NCI-H446 treated with DMSO at 0.1 percent for 48 hours (cell line): Measurements from ENCODE around the gene SLC12A9.
"Not testable (repeated sequence)": the region's sequence is repeated elsewhere in the genome, so short reads cannot be mapped to it uniquely, and the experiment has no call there.

Experiments used
- DNase-seq: peaks from one replicate; lab custom pipeline; 2025; lab: John Stamatoyannopoulos, UW

Gene SLC12A9

DNA sequence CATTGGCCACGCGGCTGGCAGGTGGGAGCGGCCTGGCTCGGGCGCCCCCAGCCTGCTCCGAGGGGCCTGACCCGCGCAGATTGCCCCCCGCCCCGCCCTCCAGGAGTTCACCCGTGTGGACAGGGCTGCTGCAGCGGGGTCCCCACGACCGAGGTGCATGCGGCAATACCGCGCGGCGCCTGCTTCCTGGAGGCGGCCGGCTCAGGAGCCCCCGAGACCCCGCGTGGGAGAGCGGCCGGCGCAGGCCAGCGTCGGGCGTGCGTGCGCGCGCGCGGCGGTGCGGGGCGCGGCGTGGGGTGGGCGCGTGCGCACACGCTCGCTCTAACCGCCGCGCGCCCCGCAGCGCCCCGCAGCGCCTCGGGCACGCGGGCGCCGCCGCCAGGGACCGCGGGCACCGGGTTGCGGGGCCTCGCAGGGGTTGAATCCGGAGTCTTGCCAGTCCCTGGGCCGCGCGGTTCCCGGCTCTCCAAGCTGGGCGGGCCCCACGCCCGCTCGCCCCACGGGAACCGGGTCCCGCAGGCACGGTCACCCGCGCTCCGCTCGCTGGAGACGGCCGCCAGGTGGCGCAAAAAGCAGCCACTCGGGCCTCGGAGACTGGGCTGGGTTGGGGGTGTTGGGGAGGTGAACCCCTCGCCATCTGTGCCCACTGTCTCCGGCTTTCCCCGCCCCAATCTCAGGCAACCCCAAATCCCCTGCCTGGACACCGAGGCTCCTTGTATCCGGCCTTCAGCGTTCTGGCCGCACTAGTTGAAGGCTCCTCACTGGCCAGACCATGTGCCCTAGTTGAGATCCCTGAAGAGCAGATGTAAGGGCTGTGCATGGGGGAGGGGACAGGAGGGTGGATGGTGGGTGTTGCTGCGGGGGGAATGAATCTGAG, 44.5 kb downstream of the SLC12A9 start:
- no peak for DNase-seq

DNA sequence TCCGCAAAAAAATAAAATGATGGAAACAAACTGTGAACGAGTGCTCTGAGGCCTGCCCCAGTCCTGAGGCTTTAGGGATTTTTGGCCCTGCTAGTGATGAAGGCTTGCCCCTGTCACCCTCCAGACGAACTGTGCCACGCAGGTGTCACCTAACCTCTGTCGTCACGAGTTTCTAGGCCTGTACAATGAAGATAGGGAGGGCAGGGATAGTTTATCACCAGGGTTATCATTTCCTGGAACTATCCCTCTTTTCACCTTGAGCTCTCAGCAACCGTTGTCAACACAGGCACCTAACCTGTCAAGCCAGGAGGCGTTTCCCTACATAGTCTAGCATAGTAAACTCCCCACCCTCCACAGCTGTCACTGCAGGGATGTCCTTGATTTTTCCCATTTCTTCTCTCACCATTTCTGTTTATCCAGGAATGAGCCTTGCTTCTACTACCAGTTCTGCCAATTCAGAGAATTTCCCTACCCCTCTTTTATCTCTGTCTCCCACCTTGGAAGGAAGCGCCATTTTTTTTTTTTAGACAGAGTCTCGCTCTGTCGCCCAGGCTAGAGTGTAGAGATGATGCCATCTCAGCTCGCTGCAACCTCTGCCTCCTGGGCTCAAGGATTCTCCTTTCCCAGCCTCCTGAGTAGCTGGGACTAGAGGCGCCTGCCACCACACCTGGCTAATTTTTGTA, 45.4 kb downstream of the SLC12A9 start:
- no peak for DNase-seq

DNA sequence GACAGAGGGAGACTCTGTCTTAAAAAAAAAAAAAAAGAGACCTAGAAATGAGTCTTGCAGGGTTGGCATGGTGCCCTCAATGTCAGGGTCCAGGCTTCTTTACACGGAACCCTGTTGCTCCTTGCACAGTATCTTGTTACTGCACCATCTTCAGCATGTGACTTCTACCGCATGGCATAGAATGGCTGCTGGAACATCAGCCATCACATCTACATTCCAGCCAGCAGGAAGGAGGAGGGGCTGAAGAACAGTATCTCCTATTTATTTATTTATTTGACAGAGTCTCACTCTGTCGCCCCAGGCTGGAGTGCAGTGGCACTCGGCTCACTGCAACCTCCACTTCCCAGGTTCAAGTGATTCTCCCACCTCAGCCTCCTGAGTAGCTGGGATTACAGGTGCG, 46.9 kb downstream of the SLC12A9 start:
- no peak for DNase-seq

DNA sequence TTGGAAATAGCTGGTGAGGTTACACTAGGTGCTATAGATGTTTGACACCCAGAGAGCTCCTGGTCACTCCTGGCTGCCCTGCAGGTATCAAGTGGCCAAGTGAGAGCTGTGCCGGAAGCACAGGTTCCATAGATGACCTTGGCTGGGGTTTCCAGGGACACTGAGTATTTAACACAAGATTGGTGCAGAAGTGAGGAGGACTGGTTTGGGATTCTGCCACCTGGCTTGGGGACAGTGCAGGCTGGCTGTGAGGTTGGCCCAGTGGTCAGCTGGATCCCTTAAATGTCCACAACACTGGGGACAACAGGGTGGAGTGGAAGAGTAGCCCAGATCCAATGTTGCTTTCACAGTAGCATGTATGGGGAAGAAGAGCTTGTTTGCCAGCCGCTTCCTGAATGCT, 48.5 kb downstream of the SLC12A9 start:
- no peak for DNase-seq

DNA sequence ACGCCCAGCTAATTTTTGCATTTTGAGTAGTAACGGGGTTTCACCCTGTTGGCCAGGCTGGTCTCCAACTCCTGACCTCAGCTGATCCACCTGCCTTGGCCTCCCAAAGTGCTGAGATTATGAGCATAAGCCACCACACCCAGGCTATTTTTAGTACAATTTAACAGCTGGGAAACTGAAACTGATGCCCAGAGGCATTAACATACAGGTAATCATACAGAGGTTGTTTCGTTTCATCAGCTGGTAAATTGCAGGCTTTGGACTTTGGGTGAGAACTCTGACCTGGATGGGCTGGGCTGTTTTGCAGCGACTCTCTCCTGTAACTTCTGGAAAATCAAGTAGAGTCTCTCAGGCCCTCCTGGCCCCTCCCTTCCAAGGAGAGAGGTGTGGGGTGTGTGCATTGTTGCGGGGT, 49.4 kb downstream of the SLC12A9 start:
- DNase-seq: no peak

DNA sequence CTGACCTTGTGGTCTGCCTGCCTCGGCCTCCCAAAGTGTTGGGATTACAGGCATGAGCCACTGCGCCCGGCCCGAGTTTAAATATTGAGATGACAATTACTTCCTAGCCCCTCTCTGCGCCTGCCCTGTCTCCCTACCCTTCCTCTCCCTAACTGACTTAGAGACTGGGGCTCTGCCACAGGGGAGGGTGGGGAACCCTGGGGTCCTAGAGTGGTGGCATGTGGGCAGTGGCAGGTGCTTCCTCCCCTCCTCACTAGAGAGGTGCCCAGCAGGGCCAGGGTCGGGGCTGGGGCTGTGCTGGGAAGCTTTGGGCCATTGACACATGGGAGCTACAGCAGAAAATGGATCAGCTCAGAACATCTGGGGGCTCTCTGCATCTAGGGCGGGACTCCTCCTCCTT, 50.1 kb downstream of the SLC12A9 start:
- DNase-seq: no peak

DNA sequence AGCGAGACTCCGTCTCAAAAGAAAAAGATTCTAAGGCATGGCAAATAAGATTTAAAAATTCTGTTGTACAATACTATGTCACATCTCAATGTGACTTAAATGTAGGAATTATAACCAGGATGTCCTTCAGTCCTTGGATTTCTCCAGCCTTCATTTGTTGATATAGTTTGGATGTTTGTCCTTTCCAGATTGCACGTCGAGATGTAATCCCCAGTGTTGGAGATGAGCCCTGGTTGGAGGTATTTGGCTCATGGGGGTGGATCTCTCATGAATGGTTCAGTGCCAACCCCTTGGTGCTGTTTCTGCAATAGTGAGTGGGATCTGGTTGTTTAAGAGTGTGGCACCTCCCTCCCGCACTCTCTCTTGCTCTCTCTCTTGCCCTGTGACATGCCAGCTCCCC, 56.0 kb downstream of the SLC12A9 start:
- no peak for DNase-seq

DNA sequence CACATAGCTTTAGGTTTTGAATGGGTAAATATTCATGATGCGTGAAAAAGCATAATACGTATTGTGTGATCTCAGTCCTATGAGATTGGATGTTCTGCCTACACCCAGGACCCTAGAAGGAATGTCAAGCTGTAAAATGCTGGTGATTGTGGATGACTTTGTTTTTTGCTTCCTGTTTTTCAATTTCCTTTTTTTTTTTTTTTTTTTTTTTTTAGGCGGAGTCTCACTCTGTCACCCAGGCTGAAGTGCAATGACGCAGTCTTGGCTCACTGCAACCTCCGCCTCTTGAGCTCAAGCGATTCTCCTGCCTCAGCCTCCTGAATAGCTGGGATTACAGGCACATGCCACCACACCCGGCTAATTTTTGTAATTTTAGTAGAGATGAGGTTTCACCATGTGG, 57.9 kb downstream of the SLC12A9 start:
- not testable (repeated sequence) for DNase-seq

DNA sequence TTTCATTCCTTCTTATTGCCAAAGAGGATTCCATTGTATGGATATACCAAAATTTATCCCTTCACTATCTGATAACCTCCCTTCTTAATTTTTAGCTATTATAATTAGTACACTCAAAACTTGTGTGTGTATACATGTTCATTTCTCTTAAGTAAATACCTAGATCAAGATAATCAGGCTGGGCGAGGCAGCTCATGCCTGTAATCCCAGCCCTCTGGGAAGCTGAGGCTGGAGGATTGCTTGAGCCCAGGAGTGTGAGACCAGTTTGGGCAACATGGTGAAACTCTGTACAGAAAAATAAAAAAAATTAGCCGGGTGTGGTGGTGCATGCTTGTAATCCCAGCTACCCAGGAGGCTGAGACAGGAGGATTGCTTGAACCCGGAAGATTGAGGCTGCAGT, 59.0 kb downstream of the SLC12A9 start:
- DNase-seq: no peak

DNA sequence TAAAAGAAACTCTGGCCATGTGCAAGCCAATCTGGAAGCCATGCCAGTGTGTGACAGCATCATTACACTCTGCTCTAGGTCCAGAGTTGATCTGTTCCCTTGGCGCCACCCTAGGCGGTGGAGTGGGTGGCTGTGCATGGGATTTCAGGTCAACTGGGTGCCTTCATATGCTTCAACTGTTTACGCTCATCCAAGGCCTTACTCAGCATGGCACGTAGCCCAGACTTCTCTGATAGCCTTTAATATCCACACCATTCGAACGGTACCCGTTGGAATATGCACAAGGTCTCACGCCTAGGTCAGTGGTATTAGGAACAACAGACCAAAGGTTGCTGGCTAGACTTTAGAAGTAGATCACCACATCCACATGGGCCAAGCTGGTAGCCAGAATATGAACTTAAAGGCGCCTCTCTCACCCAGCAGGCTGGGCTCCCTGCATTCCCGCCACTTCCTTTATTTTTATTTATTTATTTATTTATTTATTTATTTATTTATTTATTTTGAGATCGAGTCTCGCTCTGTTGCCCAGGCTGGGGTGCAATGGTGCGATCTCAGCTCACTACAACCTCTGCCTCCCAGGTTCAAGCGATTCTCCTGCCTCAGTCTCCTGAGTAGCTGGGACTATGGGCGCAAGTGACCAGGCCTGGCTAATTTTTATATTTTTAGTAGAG, 61.8 kb downstream of the SLC12A9 start:
- no peak for DNase-seq

DNA sequence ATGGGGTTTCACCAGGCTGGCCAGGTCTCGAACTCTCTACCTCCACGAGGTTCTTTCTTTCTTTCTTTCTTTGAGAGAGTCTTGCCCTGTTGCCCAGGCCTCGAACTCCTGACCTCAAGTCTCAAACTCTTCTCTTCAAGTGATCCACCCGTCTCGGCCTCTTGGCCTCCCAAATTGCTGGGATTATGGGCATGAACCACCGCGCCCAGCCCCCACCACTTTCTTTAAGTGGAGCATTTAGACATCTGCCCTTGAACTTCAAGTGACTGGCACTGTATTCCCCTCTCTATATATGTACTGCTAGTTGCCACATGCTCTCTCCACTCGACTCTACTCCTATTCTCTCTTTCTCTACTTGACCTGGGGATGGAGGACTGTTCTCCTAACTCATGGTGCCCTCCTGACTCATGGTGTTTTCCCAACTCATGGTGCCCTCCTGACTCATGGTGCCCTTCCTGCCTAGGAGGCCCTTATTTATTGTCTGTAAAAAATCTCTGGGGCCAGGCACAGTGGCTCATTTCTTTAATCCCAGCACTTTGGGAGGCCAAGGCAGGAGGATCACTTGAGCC, 62.5 kb downstream of the SLC12A9 start:
- no peak for DNase-seq
